Measurements from ENCODE around the gene ZMAT5.

The ZMAT5 gene

DNA sequence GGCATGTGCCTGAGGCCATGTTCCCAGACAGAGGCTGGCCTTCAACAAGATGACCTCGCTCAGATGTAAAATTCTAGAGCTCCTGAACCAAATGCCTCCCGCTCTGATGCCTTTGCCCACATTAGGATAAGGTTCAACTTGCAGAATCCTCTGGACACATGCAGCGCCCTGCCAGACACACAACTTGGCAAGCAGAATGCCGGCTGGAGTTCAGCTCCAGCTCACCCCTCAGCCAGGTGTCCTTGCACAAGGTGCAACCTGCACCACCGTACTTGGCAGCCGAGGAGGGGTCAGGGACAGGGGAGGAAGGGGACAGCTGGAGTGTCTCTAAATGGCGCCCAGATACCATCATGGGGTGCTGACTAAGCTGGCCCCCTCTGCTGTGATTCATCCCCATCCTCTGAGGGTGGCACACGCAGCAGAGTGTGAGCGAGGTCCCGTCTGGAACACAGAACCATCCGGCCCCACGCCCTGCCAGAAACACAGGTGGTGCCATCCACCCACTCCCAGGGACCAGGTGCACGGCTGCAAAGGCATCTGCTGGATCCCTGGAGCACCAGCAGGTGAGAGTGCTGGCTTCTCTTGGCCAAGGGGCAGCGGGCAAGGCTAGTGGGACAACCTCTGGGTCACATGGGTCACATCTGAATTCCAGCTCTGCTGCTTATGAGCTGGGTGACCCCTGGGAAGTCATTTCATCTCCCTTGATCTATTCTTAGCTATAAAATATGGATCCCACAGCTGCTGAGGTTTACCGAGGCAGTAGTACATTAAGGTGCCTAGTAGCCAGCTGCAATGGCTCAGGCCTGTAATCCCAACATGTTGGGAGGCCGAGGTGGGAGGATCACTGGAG is 12.8 kb downstream of the ZMAT5 start:
- no peak for DNase-seq (ENCODE audit: extremely low read depth, low read depth)

DNA sequence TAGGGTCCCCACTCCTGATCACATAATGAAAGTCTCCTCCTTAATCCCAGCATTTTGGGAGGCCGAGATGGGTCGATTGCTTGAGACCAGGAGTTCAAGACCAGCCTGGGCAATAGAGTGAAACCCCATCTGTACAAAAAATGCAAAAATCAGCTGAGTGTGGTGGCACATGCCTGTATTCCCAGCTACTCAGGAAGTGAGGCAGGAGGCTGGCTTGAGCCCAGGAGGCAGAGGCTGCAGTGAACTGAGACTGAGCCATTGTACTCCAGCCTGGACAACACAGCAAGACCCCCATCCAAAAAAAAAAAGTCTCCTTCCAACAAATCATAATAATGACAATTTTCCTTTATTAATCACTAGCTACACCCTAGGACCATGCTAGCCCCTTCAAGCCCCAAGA is 15.1 kb downstream of the ZMAT5 start:
- DNase-seq (ENCODE audit: extremely low read depth, low read depth): no peak
- no peak for TF ChIP-seq CTCF (IDR thresholded peaks at IDR 0.05; ENCODE audit: low read depth, low read length)

More for the DNA sequence above, 12.8 kb downstream of the ZMAT5 start:
- no peak for TF ChIP-seq CTCF (IDR thresholded peaks at IDR 0.05; ENCODE audit: low read depth, low read length)

- no peak for DNase-seq (ENCODE audit: extremely low read depth, low read depth)
- TF ChIP-seq CTCF (IDR thresholded peaks at IDR 0.05; ENCODE audit: low read depth, low read length): no peak
These were observed 16.0 kb downstream of the ZMAT5 start for GRCh38 chr22:29750559-29751538.

GRCh38 chr22:29750029-29750428 is 16.8 kb downstream of the ZMAT5 start:
- DNase-seq (ENCODE audit: extremely low read depth, low read depth): no peak

DNA sequence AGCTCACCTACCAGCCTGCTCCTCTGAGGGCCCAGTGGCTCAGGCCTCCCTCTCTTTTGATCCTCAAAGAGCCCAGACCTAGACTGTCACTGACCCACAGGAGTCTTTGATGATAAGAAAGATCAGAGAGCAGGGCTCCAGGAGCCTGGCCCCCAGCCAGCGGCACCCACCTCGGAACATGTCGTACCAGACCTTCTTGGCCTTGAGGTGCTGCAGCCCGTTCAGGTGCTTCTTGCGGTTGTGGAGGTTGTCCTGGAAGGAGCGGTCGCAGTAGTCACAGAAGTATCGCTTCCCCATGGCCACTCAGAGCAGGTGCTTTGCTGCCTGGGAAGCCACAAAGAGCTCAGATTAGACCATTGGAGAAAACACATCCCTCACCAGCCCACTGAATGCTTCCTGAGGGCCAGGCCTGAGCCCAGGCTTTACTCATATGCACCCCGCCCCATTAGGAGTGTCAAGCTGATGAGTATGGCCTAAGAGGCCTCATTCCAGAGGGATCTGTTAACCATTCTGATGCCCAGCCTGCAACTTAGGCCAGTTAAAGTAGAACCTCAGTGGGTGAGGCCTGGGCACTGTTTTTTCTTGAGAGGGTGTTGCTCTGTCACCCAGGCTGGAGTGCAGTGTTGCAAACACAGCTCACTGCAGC is 18.4 kb downstream of the ZMAT5 start:
- no peak for TF ChIP-seq CTCF (IDR thresholded peaks at IDR 0.05; ENCODE audit: low read depth, low read length)
- no peak for DNase-seq (ENCODE audit: extremely low read depth, low read depth)

More at GRCh38 chr22:29750029-29750428, 16.8 kb downstream of the ZMAT5 start:
- no peak for TF ChIP-seq CTCF (IDR thresholded peaks at IDR 0.05; ENCODE audit: low read depth, low read length)

DNA sequence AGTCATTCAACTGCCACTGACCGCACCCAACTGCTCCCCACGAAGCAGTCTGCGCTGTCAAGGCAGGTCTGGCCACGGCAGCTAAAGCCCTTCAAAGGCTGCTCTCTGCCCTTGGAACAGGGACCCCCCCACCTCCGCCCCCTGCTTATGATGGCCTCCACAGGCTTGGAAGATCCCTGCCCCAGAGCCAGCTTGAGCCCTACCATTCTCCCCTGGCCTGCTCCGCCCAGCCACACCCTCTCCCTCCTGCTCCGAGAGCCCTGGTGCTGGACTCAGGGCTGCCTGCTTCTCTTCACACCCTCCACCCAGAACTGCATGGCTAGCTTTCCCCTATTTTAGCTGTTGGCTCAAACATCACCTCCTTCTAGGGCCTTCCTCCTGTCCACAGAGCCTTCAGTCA is 19.0 kb downstream of the ZMAT5 start:
- no peak for TF ChIP-seq CTCF (IDR thresholded peaks at IDR 0.05; ENCODE audit: low read depth, low read length)
- DNase-seq (ENCODE audit: extremely low read depth, low read depth): no peak

Measured in AG09319 (cell line).